A549 (cell line): ENCODE data around the gene LY6G5B.

Experiments used
- POLR2A ChIP-seq: IDR thresholded peaks from 2 replicates; pipeline ENCODE4 v1.6.1; 2012; ENCODE audit warnings: mild to moderate bottlenecking, low read length
- RAD21 ChIP-seq, 2 experiments: fragments of >200 bp in 1 of 2; sonication (Bioruptor Twin) in 1 of 2; formaldehyde crosslinking in 1 of 2; IDR thresholded peaks in 1 of 2; conservative IDR thresholded peaks in 1 of 2; 2 replicates in 1 of 2; 3 replicates in 1 of 2; pipeline ENCODE4 v1.6.1; 2012 to 2018; ENCODE audit warnings: inconsistent platforms in 1 of 2
- RCOR1 ChIP-seq: fragments of 150-350 bp; IDR thresholded peaks from 2 replicates; pipeline ENCODE4 v1.6.1; 2014; ENCODE audit warnings: antibody characterized with exemption, low read length, low read depth
- RFX5 ChIP-seq: fragments of 450-650 bp; IDR thresholded peaks from 2 replicates; pipeline ENCODE4 v1.7.1; 2014; ENCODE audit warnings: antibody characterized with exemption, mild to moderate bottlenecking, moderate library complexity
- SMC3 ChIP-seq: fragments of >200 bp; sonication (Bioruptor Twin); formaldehyde crosslinking; IDR thresholded peaks from 3 replicates; pipeline ENCODE4 v1.6.1; 2018; ENCODE audit warnings: inconsistent platforms
- ZC3H11A ChIP-seq: fragments of 450-650 bp; IDR thresholded peaks from 2 replicates; pipeline ENCODE4 v1.6.1; 2014; ENCODE audit warnings: antibody characterized with exemption, mild to moderate bottlenecking
- TF ChIP-seq, protein P1 (sequence below): IDR thresholded peaks from 2 replicates; pipeline ENCODE4 v1.6.1; 2012
- TF ChIP-seq, protein P2 (sequence below): fragments of >200 bp; sonication (Bioruptor Twin); formaldehyde crosslinking; IDR thresholded peaks from 3 replicates; pipeline ENCODE4 v1.5.1; 2016
- TF ChIP-seq, protein P3 (sequence below): fragments of 250-450 bp; sonication (Bioruptor Pico); IDR thresholded peaks from 2 replicates; pipeline ENCODE4 v1.5.0; 2021; ENCODE audit warnings: mild to moderate bottlenecking, moderate library complexity, borderline replicate concordance

DNA sequence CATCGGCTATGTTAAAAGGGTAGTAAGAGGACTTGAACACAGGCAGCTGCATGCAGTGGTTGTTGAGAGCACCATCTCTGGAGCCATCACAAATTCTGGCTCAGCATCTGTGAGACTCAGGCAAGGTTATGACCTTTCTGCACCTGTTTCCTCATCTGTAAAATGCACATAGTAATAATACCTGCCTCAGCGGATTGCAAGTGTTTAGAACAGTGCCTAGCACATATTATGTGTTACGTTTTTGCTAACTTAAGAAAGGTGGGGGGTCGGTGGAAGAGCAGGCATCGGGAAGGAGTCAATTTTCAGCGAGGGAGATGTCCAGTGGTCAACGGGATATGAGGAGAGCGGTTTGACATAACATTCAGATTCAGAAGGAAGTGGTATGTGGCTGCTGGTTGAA, 8.2 kb downstream of the LY6G5B start:
- TF ChIP-seq SMC3 (no peak), POLR2A (no peak), ZC3H11A (no peak), RFX5 (no peak), RCOR1 (no peak), RAD21 (conservative IDR thresholded peaks at IDR 0.05 in 1 of 2, IDR thresholded peaks at IDR 0.05 in 1 of 2) (no peak)
- TF ChIP-seq, protein P1, sequence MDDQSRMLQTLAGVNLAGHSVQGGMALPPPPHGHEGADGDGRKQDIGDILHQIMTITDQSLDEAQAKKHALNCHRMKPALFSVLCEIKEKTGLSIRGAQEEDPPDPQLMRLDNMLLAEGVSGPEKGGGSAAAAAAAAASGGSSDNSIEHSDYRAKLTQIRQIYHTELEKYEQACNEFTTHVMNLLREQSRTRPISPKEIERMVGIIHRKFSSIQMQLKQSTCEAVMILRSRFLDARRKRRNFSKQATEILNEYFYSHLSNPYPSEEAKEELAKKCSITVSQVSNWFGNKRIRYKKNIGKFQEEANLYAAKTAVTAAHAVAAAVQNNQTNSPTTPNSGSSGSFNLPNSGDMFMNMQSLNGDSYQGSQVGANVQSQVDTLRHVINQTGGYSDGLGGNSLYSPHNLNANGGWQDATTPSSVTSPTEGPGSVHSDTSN, result no peak
- TF ChIP-seq, protein P2, sequence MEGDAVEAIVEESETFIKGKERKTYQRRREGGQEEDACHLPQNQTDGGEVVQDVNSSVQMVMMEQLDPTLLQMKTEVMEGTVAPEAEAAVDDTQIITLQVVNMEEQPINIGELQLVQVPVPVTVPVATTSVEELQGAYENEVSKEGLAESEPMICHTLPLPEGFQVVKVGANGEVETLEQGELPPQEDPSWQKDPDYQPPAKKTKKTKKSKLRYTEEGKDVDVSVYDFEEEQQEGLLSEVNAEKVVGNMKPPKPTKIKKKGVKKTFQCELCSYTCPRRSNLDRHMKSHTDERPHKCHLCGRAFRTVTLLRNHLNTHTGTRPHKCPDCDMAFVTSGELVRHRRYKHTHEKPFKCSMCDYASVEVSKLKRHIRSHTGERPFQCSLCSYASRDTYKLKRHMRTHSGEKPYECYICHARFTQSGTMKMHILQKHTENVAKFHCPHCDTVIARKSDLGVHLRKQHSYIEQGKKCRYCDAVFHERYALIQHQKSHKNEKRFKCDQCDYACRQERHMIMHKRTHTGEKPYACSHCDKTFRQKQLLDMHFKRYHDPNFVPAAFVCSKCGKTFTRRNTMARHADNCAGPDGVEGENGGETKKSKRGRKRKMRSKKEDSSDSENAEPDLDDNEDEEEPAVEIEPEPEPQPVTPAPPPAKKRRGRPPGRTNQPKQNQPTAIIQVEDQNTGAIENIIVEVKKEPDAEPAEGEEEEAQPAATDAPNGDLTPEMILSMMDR, result no peak
- TF ChIP-seq, protein P3, sequence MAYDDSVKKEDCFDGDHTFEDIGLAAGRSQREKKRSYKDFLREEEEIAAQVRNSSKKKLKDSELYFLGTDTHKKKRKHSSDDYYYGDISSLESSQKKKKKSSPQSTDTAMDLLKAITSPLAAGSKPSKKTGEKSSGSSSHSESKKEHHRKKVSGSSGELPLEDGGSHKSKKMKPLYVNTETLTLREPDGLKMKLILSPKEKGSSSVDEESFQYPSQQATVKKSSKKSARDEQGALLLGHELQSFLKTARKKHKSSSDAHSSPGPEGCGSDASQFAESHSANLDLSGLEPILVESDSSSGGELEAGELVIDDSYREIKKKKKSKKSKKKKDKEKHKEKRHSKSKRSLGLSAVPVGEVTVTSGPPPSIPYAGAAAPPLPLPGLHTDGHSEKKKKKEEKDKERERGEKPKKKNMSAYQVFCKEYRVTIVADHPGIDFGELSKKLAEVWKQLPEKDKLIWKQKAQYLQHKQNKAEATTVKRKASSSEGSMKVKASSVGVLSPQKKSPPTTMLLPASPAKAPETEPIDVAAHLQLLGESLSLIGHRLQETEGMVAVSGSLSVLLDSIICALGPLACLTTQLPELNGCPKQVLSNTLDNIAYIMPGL (CRISPR knock-in tag), result no peak
